Activated CD8-positive, alpha-beta memory T cell treated with anti-CD3 and anti-CD28 coated beads for 4 hours (primary cell): Measurements from ENCODE around the gene KCNC4.

Source experiments
- DNase-seq, 2 donors: peaks; one replicate each; pipeline ENCODE4 v3.0.0-alpha.2; 2020; ENCODE audit warnings: low read depth in 2 of 2

KCNC4 gene

DNA sequence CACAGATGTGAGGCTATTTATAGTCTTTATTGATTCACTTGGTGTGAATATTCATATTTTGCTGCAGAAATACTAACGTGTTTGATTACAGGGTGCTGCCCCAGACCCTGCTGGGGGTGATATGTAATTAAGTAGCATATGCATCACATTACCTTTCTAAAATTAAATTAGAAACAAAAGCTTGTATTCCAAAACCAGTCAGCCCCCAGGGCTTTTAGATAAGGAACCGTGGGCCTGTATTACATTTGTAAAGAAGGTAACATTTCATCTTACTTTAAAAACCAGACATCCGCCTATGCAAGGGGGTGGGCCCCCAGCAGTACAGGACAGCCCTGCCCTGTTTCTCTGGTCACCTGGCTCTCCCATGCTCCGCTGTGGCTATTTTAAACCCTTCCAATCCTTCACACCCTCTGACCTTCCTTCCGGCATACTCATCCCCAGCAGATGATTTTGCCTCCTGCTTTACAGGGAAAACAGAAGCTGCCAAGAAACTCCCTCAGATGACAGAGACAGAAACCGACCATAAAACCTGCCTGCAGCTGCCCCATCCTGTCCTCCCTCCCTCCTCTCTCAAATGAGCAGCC, 22.0 kb upstream of the KCNC4 start:
- DNase-seq, result no peak

DNA sequence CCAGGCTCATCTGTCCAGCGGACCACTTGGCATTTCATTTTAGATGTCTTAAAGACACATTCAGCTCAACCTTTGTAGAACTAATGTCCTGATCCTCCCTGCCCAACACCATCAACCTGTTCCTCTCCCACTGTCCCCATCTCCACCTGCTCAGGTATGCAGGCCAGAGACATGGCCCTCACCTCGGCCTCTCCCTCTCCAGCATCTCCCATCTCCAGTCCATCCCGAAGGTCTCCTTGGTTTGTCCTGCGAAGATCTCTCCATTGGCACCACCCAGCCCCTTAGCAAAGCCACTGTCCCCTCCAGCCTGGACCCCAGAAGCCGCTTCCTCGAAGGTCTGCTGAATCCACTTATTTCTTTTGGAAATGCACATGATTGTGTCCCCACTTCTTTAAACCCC, 20.9 kb upstream of the KCNC4 start:
- DNase-seq, result no peak

DNA sequence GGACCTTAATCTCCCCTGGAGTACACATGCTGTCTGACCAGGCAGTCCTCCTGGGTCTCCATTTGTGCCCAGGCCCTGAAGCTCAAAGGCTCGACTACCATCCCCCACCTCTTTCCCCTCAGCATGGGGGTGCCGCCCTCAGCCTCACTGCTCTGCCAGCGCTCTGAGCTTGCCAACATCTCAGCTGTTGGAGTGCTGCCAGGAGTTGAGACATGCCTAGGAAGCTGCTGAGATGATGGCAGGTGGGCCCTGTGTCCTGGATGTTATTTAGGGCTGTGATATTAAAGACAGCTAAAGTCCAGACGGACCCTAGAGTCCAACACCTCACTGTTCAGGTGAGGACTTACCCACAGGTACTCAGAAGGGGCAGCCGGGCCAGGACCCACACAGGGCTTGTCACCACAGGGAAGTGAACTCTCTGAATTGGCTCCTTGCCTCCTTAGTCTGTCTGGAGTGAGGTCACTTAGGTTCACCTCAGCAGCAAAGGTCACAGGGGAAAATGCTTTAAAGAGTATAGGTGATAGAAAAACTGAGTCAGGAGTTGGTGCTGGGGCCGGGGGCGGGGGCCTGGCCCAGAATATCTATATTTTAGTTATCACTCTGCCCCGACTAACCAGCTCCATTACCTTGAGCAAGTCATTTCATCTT, 19.7 kb upstream of the KCNC4 start:
- no peak for DNase-seq

DNA sequence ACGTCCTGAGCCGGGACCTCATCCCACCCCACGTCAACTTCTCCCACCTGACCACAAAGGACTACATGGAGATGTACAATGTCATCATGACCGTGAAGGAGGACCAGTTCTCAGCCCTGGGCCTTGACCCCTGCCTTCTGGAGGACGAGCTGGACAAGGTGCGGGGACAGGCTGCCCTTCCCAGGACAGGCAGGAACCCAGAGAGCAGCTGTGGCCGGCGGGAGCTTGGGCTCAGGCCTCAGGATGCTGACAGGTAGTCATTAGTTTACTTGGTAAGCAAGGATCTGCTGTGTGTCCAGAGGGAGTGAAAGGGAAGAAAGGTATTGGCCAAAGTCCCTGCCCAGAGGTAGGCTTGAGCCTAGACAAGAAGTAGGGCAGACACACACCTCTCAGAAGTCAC, 17.6 kb upstream of the KCNC4 start:
- no peak for DNase-seq

GRCh38 chr1:110195196-110195595, 14.9 kb upstream of the KCNC4 start:
- DNase-seq, result no peak

DNA sequence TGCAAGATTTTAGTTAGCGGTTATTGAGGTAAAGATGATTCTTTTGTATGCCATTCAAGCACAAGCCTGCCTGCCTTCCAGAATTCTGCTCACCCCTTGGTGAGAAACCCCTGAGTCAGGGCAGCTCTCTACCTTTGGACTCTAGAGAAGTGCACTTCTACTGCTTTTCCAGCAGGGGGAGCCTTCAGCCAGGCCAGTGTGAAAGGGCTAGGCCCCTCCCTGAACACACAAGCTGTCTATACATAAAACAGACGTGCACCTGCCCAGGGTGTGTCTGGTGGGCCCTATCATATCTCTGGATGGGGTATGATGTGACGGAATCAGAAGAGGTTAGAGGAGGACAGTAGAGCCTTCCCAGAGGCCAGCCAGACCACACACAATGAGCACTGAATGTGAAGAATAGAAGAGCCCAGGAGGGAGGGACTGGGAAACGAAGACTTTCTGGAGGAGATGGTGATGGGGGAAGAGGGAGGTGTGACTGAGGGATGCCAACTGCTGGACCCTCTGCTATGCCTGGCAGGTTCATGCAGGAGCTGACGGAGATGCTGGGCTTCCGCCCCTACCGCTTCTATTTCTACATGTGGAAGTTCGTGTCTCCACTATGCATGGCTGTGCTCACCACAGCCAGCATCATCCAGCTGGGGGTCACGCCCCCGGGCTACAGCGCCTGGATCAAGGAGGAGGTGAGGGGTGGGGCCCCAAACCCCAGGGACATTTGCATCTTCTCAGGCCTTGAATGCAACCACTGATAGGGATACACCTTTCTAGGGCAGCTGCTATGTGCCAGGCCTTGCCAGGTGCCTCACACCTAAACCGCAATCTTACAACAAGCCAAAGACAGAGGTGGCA, 13.0 kb upstream of the KCNC4 start:
- DNase-seq, result peak in 1 of 2 donors; percentile 31

DNA sequence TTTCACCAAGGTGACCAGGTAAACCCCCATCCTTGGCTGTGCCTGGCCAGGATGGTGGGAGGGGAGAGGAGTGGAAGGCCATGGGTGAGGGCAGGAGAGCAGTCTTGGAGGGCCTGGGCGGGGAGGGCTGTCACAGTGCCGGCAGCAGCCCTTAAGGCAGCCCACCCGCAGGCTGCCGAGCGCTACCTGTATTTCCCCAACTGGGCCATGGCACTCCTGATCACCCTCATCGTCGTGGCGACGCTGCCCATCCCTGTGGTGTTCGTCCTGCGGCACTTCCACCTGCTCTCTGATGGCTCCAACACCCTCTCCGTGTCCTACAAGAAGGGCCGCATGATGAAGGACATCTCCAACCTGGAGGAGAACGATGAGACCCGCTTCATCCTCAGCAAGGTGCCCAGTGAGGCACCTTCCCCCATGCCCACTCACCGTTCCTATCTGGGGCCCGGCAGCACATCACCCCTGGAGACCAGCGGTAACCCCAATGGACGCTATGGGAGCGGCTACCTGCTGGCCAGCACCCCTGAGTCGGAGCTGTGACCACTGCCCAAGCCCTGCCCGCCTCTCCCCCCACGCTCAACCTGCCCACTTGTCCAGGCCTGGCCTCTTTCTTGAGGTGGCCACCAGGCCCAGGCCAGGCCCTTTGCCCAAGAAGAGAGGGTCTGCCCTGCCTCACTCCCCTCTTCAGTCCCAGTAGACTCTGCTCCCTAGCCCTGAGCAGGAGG, 12.0 kb upstream of the KCNC4 start:
- no peak for DNase-seq

DNA sequence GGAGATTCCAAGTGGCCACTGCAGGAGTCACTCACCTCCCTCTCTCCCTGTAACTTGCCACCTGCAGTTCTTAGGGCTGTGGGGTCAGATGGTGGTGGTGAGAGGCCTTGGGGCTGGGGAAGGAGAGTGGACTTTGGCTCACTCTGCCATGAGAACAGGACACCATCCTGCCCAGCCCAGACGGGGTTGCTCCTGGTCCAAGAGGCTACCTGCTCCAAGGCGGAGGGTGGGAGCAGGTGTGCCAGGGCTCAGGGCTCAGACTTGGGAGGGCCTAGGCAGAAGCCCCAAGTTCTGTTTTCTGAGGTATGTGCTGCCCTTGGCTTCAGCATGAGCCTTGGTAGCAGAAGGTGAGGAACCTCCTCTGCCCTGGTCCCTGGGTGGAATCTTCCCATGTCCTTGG, 11.4 kb upstream of the KCNC4 start:
- no peak for DNase-seq

DNA sequence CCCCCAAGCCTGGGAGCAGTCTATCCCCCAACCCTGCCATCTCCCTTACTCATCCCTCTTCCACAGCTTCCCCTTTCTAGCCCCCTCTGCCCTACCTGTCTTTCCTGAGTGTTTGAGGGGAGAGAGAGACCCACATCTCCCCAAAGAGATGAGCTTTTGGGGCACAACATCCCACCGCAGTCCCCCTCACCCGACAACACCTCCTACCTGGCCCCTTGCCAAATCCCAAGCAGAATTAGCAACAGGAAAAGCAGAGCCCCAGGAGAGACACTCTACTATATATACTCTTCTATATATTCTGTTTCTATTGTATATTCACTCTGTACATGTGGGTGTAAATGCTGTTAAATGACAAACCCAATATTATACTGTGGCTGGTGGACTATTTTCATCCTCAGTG, 9.9 kb upstream of the KCNC4 start:
- no peak for DNase-seq

GRCh38 chr1:110200666-110201065, 9.4 kb upstream of the KCNC4 start:
- DNase-seq, result no peak

DNA sequence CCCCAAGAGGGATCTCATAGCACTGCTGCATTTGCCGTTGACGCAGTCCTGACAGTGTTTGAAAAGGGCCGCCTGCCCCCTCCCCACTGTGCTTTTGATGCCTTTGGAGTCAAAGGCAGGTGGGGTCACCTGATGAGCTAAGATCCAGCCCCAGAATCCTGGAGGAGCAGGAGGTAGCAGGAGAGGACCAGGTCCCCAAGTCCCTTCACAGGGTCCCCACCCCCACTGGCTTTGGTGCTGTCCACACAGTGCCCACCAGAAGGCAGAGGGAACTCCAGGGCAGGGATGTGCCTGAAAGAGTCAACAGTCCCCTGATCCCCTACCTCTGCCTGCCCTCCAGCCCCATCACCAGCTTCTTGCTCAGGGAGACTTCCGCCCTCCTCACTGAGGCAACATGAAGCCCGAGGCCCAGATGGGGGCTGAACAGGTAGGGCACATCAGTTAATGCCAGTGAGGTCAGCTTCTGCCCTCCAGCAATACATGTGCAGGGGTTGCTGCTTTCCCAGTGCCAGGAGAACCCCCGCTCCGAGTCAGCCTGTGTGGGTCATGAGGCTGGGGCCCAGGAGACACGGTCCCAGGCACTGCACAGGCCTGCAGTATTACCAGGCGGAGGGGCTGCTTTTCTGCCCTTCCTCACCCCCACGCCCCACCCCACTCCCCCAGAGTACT, 8.8 kb upstream of the KCNC4 start:
- DNase-seq, result no peak

DNA sequence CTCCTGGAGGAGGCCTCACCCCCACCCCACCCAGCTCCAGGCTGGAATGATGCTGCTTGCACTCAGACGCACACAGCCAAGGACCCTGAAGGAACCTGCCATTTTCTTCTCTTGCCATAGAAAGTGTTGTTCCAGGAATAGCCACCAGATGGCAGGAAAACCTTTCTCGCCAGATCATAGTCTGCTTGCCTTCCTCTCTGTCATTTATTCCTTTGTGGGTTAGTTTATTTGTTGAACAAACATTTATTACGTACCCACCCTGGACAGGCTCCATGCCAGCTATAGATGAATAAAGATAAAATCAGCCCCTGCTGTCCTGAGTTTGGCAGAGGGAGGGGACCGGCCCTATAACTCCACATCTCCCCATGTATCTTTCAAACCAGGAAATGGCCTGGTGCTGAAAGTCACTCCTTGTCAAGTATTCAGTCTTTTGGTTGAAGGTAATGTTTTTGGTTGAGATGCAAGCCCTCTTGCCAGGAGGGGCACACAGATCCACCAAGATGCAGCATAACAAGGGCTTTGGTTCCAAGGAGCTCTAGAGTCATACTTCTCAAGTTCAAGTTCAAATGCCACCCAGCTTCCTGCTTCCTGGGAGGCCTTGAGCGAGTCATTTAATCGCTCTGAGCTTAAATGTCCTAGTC, 7.0 kb upstream of the KCNC4 start:
- DNase-seq, result peak; percentile 33 to 40

GRCh38 chr1:110205156-110205555, 5.0 kb upstream of the KCNC4 start:
- no peak for DNase-seq

DNA sequence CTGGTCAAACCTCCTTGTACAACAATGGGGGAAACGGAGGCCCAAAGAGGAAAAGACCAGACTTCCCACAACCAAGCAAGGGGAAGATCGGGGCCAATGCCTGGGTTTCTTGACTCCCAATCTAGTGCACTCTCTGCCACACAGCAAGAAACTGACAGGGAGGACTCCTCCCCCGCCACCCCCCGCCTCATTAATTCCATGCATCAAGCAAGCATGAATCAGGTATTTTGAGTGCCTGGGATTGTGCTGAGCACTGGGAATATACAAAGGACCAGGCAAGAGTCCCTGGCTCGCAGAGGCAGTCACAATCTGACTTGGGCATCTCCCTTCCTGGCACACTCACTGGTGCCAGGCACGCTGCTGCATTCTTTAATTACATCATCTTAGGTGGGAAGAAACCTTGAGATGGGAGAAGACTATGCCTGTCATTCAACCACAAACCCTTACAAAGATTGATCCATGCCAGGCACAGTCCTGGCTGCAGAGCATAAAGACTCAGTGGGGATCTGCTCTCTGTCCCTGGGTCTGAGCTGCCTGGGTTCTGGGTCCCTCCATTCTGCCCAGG, 4.4 kb upstream of the KCNC4 start:
- DNase-seq, result no peak

DNA sequence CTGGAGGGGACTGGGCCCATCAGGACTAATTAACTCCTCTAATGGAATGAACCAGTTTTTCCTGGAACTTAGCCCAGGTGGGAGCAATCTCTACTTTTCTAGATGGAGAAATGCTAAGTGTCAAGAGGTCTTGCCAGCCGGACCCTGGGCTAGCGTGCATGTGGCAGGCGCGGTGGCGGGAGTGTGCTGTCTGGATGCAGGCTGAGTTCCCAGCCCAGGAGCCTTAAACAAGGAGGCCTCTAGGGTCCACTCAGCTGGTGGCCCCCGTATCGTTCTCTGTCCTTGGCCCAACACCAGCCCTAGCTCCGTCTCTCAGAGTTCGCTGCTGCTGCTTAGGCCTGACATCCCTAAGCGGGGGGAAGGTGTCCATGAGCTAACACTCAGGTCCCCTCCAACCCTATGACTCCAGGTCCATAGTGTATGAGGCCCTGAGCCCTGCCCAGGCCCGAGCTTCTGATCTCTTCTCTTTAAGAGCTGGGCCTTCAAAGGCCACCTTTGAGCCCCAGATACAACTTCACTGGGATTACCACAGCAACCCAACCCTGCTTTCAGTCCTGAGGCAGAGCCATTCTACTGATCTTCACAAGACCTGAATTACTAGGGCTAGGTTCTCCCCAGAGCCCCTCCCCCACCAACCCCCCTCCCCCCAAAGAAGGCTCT, 3.7 kb upstream of the KCNC4 start:
- no peak for DNase-seq

GRCh38 chr1:110207831-110208230, 2.3 kb upstream of the KCNC4 start:
- DNase-seq, result peak; percentile 39 to 60

DNA sequence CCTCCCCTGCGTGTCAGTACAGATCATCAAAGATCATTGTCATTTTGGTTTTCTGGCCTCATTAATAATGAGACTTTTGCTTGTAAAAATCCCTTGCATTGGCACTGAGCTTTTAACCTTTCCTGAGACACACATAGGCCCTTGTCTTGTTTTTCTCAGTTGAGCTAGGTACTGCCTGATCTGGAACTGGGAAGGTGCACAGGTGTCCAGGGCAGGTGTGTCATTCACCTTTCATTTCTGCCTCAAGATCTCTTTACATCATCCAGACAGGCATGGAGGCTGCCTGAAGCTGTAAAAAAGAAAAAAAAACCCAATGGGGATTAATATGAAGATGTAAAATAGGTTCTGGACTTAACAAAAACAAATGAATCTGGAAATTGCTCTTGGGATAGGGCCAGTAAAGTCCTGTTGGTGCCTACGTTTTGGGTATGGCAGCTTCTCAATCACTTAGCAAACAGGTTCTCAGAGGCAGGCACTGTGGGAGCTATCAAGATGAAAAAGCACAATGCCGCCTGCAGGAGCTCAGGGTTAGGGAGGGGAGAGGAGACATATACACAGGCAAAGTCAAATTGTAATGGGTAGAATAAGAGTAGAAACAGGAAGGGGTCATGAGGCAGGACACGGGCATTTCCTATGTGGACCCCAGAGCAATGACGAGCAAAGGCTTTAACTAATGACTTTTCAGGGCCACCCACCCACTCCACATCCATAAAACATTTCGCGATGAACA, 1.0 kb upstream of the KCNC4 start:
- DNase-seq, result no peak

GRCh38 chr1:110210604-110211495, 736 bp downstream of the KCNC4 start:
- DNase-seq, result peak; percentile 11 to 15
